HepG2 (cell line): ENCODE measurements around the gene KIZ. TPM values are rescaled to one million over a fixed set of nuclear protein-coding genes. Genes with fewer than 3 reads are reported as not detected.

Experiments used
- ASH2L ChIP-seq: fragments of 300-600, 200-600 bp; sonication (generic); IDR thresholded peaks from 2 replicates; pipeline ENCODE4 v1.7.0; 2017; ENCODE audit warnings: low read depth, mild to moderate bottlenecking, moderate library complexity, mixed read lengths, low read length; ENCODE audit not compliant: insufficient read length
- ELF1 ChIP-seq: sonication (generic); formaldehyde crosslinking; IDR thresholded peaks from 2 replicates; pipeline ENCODE4 v1.4.0; 2020; ENCODE audit warnings: missing genetic modification reagents
- HMGA1 ChIP-seq: sonication (generic); formaldehyde crosslinking; conservative IDR thresholded peaks from 2 replicates; pipeline ENCODE4 v1.4.0; 2020; ENCODE audit warnings: missing genetic modification reagents
- HNRNPL ChIP-seq: fragments of 200-400 bp; formaldehyde crosslinking; IDR thresholded peaks from 2 replicates; pipeline ENCODE4 v1.6.1; 2017; ENCODE audit warnings: mild to moderate bottlenecking, low read depth, low read length
- HOXA9 ChIP-seq: sonication (generic); formaldehyde crosslinking; IDR thresholded peaks from 2 replicates; pipeline ENCODE4 v1.8.1; 2022; ENCODE audit warnings: missing genetic modification reagents, mild to moderate bottlenecking, moderate library complexity, borderline replicate concordance
- POLR2AphosphoS5 ChIP-seq: IDR thresholded peaks from 2 replicates; pipeline ENCODE4 v1.6.1; 2012; ENCODE audit warnings: low read depth, low read length
- SRSF1 ChIP-seq: fragments of 200-400 bp; formaldehyde crosslinking; optimal IDR thresholded peaks from 2 replicates; pipeline ENCODE3; 2017; ENCODE audit warnings: mild to moderate bottlenecking, low read depth, low read length, moderate library complexity
- TCF7L2 ChIP-seq: IDR thresholded peaks from 2 replicates; pipeline ENCODE4 v1.6.1; 2011; ENCODE audit warnings: mild to moderate bottlenecking, low read depth, low read length, moderate library complexity
- ZBTB1 ChIP-seq: sonication (generic); formaldehyde crosslinking; IDR thresholded peaks from 2 replicates; pipeline ENCODE4 v1.4.0; 2020; ENCODE audit warnings: missing genetic modification reagents, borderline replicate concordance
- ZFP1 ChIP-seq: IDR thresholded peaks from 2 replicates; pipeline ENCODE4 v1.6.1; 2016
- ZNF607 ChIP-seq: sonication (generic); formaldehyde crosslinking; IDR thresholded peaks from 2 replicates; pipeline ENCODE4 v1.5.1; 2020; ENCODE audit warnings: missing genetic modification reagents, mild to moderate bottlenecking, borderline replicate concordance
- ZNF816 ChIP-seq: sonication (generic); formaldehyde crosslinking; IDR thresholded peaks from 2 replicates; pipeline ENCODE4 v1.8.0; 2022; ENCODE audit warnings: missing genetic modification reagents, mild to moderate bottlenecking, borderline replicate concordance
- ZNF879 ChIP-seq: sonication (generic); formaldehyde crosslinking; IDR thresholded peaks from 2 replicates; pipeline ENCODE4 v1.8.1; 2023; ENCODE audit warnings: missing genetic modification reagents
- polyA plus RNA-seq, 8 experiments: library from polyadenylated mRNA; depleted of rRNA in 3 of 8; stranded (reverse) in 7 of 8; unstranded in 1 of 8; fragments of >200 nt; fragmentation: Illumina TruSeq in 4 of 8; extraction: Trizol in 4 of 8; gene quantifications; 2 replicates each; pipeline versions ENCODE4 v1.2.1 to v1.2.3, GENCODE V29; 2011 to 2016; ENCODE audit warnings: low read depth in 4 of 8, missing spikeins in 1 of 8, mixed read lengths in 1 of 8; ENCODE audit not compliant: insufficient read depth in 1 of 8
- total RNA-seq, 5 experiments: library from RNA; depleted of rRNA; stranded (reverse); fragments of >200 nt; fragmentation: Illumina TruSeq; extraction: Trizol; gene quantifications; 2 replicates each; pipeline ENCODE4 v1.2.3, GENCODE V29; 2016; ENCODE audit warnings: low read depth in 1 of 5
- TF ChIP-seq, protein P1 (sequence below), 2 experiments: fragments of 450-650 bp in 1 of 2; sonication (generic) in 1 of 2; formaldehyde crosslinking in 1 of 2; IDR thresholded peaks; 2 replicates each; pipeline versions ENCODE4 v1.6.1 to v1.8.0; 2016 to 2022; ENCODE audit warnings: antibody characterized with exemption in 1 of 2, mild to moderate bottlenecking in 1 of 2, missing genetic modification reagents in 1 of 2
- TF ChIP-seq, protein P2 (sequence below): sonication (generic); formaldehyde crosslinking; conservative IDR thresholded peaks from 2 replicates; pipeline ENCODE4 v1.8.0; 2022; ENCODE audit warnings: low read depth, missing genetic modification reagents
- TF ChIP-seq, protein P3 (sequence below): IDR thresholded peaks from 2 replicates; pipeline ENCODE4 v1.6.1; 2016; ENCODE audit warnings: missing compliant biosample characterization, missing genetic modification reagents, borderline replicate concordance
- TF ChIP-seq, protein P4 (sequence below): sonication (generic); formaldehyde crosslinking; IDR thresholded peaks from 2 replicates; pipeline ENCODE4 v1.8.1; 2023; ENCODE audit warnings: mild to moderate bottlenecking, inconsistent platforms, moderate library complexity, missing genetic modification reagents, borderline replicate concordance

The KIZ gene
- total and polyA plus RNA-seq, 2 of the 13 experiments (the other 11 are each of a cell fraction or from before 2014, with no cell fraction given) = 46.3 to 114 TPM

DNA sequence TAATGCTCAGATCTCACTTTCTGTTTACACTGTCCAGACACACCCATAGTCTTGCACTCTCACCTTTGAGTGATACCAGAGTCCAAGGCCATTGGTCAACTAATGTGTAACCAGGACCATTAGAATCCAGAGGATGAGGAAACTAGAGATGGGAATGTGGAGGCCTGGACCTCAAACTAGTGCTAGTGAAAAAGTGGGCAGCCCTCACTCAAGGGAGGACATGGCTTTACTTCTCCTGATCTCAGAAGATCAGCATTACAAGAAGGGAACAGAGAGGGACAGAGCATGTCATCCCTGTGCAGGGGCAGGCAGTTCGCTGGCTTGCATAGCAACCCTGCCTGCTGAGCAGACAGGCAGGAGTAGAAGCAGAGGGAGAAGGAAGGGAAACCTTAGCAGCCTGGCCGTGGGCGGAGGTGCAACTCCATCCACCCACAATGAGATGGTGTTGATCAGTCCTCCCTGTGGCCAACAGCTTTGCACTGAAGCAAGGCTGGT lies 154.7 kb downstream of the KIZ start (continued):
- TF ChIP-seq, protein P1, sequence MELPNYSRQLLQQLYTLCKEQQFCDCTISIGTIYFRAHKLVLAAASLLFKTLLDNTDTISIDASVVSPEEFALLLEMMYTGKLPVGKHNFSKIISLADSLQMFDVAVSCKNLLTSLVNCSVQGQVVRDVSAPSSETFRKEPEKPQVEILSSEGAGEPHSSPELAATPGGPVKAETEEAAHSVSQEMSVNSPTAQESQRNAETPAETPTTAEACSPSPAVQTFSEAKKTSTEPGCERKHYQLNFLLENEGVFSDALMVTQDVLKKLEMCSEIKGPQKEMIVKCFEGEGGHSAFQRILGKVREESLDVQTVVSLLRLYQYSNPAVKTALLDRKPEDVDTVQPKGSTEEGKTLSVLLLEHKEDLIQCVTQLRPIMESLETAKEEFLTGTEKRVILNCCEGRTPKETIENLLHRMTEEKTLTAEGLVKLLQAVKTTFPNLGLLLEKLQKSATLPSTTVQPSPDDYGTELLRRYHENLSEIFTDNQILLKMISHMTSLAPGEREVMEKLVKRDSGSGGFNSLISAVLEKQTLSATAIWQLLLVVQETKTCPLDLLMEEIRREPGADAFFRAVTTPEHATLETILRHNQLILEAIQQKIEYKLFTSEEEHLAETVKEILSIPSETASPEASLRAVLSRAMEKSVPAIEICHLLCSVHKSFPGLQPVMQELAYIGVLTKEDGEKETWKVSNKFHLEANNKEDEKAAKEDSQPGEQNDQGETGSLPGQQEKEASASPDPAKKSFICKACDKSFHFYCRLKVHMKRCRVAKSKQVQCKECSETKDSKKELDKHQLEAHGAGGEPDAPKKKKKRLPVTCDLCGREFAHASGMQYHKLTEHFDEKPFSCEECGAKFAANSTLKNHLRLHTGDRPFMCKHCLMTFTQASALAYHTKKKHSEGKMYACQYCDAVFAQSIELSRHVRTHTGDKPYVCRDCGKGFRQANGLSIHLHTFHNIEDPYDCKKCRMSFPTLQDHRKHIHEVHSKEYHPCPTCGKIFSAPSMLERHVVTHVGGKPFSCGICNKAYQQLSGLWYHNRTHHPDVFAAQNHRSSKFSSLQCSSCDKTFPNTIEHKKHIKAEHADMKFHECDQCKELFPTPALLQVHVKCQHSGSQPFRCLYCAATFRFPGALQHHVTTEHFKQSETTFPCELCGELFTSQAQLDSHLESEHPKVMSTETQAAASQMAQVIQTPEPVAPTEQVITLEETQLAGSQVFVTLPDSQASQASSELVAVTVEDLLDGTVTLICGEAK (IDR thresholded peaks at IDR 0.05) = no peak
- TF ChIP-seq, protein P1 (CRISPR knock-in tag; IDR thresholded peaks at IDR 0.05) = no peak
- TF ChIP-seq, protein P2, sequence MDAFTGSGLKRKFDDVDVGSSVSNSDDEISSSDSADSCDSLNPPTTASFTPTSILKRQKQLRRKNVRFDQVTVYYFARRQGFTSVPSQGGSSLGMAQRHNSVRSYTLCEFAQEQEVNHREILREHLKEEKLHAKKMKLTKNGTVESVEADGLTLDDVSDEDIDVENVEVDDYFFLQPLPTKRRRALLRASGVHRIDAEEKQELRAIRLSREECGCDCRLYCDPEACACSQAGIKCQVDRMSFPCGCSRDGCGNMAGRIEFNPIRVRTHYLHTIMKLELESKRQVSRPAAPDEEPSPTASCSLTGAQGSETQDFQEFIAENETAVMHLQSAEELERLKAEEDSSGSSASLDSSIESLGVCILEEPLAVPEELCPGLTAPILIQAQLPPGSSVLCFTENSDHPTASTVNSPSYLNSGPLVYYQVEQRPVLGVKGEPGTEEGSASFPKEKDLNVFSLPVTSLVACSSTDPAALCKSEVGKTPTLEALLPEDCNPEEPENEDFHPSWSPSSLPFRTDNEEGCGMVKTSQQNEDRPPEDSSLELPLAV (CRISPR knock-in tag) = no peak
- TF ChIP-seq ELF1 (CRISPR knock-in tag) (no peak), ZNF879 (CRISPR knock-in tag) (no peak), ZNF816 (CRISPR knock-in tag) (no peak), HNRNPL (no peak), HOXA9 (CRISPR knock-in tag) (no peak), ZNF607 (CRISPR knock-in tag) (no peak), ZBTB1 (CRISPR knock-in tag) (no peak), SRSF1 (no peak), ASH2L (no peak), ZFP1 (no peak), TCF7L2 (no peak), HMGA1 (CRISPR knock-in tag) (no peak), POLR2AphosphoS5 (no peak)
- TF ChIP-seq, protein P3, sequence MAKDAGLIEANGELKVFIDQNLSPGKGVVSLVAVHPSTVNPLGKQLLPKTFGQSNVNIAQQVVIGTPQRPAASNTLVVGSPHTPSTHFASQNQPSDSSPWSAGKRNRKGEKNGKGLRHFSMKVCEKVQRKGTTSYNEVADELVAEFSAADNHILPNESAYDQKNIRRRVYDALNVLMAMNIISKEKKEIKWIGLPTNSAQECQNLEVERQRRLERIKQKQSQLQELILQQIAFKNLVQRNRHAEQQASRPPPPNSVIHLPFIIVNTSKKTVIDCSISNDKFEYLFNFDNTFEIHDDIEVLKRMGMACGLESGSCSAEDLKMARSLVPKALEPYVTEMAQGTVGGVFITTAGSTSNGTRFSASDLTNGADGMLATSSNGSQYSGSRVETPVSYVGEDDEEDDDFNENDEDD (CRISPR knock-in tag) = no peak; the same call in 1 of the 2 replicates
- TF ChIP-seq, protein P4, sequence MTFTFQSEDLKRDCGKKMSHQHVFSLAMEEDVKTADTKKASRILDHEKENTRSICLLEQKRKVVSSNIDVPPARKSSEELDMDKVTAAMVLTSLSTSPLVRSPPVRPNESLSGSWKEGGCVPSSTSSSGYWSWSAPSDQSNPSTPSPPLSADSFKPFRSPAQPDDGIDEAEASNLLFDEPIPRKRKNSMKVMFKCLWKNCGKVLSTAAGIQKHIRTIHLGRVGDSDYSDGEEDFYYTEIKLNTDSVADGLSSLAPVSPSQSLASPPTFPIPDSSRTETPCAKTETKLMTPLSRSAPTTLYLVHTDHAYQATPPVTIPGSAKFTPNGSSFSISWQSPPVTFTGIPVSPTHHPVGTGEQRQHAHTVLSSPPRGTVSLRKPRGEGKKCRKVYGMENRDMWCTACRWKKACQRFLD (CRISPR knock-in tag) = no peak
